SHP77 treated with DMSO at 0.1 percent for 48 hours (cell line): ENCODE results near the gene PRKAG2.

ENCODE experiments used
- DNase-seq: peaks from one replicate; lab custom pipeline; 2025; lab: John Stamatoyannopoulos, UW

PRKAG2 gene

DNA sequence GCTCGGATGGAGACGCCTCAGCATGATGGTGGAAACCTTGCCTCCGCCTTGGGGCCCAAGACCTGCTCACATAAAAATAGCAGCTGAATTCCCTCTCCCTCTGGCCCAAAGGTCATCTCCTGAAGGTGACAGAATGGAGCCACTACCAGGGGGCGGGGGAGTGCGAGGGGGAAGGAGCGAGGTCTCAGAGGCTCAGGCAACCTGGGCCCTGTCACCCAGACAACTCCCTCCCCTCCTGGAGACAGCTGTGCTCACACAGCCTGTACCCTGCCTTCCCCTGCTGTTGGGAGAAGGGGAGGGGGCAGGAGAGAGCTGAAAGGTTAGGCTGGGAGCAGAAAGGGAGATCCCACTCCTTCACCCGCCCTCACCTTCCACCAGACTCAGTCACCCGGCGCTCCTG is 184.2 kb downstream of the PRKAG2 start:
- DNase-seq = no peak

DNA sequence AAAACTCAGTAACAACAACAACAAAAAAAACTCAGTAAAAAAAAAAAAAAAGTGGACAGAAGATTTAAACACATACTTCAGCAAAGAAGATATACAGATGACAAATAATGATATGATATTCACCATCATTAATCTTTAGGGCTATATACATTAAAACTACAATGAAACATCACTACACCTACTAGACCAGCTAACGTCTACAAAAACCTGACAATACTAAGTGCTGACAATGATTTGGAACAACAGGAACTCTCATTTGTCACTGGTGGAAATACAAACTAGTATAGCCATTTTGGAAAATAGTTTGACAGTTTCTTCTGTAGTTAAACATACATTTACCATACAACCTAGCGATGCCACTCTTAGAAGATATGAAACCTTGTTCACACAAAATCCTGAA is 185.5 kb downstream of the PRKAG2 start:
- no peak for DNase-seq

DNA sequence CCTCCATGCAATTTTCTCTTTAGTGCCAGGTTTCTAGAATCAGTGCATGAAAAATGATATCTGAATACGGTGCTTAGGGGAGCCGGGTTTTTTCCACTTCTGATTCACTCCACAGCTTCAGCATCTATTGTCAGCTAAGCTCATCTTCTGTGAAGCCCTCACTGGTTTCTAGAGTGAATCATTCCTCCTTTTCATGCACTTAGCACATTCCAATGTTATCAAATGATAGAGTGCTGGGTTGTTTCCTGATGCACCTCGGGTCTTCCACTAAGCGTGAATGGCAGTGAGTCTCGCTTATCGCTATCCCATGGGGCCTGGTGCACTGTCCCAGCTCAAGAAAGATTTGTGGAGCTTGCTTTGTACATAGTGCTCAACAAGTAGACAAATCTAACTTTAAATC is 186.3 kb downstream of the PRKAG2 start:
- no peak for DNase-seq

DNA sequence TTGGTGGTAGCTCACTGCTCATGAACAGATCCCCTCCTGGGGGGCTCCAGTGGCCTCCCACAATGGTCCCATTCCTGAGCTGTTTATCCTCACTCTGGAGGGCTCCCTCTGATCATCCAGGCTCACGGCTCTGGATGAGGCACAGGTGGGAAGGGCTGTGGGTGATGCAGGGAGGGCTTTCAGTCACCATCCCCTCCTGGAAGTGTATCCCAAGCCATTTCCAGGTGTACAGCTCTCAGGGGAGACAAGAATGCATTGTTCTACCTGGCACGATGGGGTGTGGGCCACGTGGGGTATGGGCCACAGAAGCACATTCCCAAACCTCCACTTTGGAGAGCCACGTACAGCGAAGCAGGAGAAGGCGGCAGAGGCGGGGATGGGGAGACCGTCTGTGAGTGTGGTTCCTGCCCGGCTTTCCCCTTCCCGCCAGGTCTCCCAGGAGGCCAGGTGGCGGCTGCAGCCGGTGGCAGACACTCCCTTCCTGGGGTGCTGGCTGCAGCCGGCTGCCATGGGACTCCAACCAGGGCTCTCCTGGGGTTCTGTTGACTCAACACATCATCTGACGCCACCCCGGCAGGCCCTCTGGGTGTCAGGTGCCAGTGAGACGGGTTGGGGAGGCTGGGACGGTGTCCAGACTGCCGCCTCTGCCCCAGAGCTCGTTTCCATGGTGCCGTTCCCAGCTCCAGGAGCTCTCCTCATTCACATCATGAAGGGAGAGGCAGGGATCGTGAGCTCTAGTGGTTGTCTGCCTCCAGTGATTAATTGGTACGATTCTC is 187.5 kb downstream of the PRKAG2 start:
- DNase-seq = no peak

DNA sequence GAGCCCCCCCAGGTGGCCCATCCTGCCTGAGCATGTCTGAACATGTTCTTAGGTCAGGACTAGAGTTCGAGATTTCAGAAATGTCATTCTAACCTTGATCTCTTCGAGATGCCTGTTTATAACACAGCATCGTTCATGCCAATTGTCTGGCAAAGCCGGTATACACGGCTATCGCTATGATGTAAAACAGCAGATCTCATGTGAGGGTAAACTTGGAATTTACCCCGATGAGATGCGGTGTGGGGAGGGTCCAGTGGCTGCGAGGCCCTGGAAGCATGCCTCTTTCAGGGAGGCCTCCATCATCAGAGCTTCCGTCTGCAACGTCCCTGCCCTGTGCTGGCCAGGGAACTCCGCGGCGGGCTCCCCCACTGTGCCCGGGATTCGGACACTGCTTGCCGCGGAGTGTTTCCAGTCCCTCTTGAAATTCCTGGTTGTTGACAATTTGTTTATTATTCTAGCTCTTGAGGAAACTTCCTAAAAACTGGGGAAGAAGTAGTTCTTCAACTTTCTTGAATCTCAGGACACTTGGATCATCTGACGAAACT is 188.6 kb downstream of the PRKAG2 start:
- no peak for DNase-seq

DNA sequence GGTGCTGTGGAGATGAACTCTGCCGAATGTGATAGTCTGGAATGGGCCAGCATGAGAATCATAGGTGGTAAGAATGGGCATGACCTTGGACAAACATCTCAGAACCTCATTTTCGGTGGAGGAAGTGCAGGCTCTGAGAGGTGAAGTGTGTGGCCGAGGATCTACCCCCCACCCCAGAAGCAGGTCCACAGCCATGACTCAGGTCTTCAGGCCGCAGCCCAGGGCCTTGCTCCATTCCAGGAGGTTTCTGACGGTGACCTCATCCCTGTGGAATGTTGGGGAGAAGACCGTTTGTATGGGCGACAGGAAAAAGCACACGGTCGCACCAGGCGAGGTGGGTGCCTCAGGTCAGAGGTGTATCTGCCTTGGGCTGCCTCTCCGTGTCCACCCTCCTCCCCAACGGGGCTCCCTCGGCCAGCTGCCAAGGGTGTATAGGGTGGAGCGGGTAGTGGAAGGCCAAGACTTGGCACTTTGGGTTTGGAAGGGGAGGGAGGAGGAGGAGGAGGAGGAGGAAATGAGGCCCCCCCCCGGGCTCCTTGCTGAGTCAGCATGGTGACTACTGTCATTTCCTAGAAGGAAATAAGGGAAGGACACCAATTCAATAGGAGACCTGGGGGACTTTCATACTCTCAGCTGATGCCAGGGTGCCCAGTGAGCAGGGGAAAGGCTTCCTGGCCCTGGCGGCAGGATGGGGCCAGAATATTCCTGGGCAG is 189.2 kb downstream of the PRKAG2 start:
- no peak for DNase-seq

DNA sequence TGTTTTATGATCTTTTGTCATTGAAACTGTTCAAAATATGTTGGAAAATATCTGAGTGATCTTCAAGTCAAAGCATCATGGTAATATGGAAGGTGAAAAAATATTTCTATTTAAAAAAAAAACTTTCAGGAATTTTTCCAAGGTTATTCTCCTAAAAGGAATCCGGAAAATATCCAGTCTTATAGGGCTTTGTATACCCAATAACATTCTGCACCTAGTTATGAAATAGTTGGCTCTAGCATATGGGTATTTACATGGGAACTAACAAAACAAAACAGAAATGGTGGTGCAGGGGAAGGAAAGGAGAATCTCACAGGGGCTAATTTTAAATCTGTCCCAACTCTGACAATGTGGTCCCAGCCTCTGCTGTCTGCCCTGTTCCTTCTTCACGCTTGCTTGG is 190.1 kb downstream of the PRKAG2 start:
- no peak for DNase-seq

DNA sequence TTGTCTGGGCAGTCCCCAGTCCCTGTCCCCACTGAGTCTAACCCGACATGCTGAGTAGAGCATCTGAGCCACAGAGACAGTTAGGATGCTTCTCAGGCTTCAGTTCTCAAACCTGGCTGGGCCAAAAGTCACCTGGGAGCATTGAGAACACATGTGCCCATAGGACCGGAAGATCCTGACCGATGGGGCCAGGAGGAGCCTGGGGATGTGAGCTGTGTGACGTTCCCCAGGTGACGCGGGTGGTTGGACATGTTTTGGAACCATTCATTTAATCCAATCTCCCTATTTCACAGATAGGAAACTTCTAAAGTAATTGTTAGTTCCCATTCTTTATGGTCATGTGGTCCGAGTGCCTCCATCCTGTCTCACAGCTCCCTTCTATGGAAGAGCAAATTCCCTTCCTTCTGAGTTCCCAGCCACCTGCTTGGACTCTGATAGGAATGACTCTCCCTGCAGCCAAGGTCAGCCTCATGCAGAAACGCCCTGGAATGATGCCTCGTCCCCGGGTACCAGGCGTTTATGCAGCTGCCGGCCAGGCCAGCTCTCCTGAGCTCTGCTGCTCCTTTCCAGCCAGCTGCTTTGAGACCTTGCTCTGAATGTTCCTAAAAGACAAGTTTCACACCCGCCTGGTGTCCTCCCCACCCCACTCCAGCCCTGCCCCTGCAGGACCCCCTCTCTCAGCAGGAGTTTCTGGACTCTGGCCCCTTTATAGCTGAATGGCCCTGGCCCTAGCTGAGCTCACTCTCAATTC is 190.7 kb downstream of the PRKAG2 start:
- no peak for DNase-seq

DNA sequence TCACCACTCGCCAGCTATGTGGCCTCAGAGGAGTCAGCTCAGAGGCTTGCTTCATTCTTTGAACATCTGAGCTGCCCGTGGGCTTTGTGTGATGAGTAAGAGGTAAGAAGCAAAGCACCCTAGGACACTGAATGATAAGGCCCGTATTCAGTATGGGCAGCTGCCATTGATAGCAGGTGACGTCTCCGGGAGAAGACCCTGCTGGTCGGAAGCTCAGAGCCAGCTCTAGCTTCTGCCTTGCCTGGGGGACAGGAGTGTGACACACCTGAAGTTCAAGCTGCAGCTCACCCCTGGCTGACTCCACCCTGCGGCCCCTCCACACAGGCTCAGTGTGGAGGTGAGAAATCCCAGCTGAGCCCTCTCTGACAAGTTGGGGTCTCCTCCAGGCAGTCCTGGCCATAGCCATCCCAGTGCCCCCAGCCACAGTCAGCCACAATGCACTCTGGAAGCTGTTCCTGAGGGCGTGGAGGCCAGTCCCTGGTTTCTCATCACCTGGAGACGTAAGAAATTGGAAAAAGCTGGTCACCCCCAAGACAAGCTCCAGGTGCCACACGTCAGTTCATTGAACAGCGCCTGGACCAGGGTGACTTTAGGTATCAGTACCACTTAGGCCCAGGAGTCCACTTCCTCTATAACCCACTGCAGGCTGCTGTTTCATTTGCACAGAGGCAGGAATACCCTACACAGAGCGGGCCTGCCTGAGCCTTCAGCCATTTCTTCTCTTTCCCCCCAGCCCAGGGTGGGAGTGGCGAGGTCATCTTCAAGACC is 192.3 kb downstream of the PRKAG2 start:
- no peak for DNase-seq

DNA sequence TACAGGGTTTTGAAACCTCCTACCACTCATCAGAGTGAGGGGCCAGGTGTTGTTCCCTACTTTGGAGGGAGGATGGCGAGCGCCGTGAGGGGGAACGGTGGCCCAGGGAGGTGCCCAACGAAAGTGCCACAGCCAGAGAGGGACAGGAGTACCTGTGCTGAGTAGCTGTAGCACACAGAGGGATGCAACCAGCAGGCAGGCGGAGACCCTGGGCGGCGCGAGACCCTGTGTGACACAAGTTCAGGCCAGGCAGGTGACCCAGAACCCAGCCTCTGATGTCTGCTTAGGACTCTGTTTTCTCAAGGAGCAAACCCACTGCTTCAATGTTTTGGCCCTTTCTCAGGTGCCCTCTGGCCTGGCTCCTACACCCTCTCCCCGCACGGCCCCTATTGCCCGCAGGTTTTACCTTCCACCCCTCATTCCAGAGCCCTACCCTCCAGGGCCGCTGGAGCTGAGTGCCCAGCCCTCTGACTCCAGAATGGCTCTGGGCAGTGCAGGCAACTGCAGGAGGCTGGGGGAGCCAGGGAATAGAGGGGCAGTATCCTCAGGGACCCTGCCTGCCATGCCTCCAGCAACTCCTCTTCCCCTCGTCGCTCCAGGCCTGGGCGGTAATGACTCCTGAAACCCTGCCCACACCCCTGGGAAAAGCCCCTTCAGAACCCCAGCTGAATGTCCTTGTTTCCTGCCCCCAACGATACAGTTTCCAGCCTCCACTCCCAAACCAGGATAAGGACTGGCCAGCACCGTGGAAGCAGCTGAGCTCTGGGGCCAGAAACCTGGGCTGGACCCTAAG is 193.1 kb downstream of the PRKAG2 start:
- no peak for DNase-seq

DNA sequence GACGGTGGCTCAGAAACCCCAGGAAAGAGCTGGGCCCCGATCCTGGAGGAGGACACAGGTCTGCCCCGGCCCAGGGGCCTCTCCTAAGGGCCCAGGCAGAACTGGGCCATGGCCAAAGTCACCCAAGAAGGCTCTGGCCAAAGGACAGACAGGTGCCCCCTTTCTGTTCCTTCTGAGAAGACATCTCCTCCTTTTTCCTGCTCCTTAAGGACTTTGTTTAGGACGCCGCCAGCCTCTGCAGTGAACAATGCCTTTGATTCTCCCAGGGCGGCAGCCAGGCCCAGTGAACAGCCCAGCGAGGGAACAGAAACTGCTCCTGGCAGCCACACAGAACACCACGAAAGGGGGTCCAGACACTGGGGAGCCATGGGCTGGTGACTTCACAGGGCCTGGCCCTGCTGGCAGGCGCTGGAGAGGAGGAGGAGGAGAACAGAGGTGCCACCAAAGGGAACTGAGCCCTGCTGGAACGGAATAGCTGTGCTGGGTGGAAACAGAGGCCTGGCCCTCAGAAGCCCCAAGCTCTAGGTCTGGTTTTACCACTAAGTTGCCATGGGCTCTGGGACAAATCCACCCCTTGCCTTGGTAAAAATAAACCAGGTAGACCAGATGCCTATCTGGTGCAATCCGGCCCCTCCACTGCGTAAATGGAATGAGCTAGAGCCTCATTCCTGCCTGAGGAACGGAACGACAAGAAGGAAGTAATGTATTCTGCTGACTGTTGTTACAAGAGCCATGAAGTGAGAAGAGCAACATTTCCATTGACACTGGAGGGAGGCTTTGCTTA is 193.9 kb downstream of the PRKAG2 start:
- DNase-seq = no peak

DNA sequence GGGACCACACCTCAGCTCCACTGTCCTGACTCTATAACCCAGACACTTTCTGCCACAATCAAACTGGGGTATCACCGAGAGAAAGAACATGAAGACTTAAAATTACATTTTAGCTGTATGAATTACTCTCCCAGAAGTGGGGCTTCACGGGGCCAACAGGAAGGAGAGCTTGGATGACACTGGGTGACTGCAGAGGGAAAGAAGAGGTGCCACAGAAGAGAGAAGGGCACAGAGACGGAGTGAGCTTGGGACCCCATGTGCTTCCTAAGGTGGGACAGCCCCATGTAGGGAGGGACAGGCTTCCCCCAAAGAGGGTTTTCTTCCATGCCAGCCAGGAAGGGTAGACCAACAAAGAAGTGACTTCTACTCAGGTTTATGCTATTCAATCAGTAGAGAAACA is 195.2 kb downstream of the PRKAG2 start:
- DNase-seq = no peak

DNA sequence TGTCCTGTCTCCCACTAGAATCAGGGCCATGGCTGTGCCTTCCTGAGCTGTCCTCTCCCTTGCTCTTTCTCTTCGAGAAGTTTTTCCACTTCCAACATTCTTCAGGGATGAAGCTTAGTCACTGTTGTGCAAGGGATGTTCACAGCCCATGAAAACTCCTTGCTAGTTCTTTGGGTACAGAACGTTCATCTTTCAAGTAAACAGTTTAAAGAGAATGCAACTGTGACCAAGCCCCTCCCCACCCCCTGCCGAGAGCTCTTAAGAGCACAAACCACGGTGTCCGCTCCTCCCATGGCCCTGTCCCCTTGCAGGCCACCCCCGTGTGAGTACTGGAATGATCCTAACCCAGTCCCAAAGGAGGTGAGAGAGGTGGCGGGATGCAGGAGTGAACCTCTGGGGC is 196.1 kb downstream of the PRKAG2 start:
- DNase-seq = no peak

DNA sequence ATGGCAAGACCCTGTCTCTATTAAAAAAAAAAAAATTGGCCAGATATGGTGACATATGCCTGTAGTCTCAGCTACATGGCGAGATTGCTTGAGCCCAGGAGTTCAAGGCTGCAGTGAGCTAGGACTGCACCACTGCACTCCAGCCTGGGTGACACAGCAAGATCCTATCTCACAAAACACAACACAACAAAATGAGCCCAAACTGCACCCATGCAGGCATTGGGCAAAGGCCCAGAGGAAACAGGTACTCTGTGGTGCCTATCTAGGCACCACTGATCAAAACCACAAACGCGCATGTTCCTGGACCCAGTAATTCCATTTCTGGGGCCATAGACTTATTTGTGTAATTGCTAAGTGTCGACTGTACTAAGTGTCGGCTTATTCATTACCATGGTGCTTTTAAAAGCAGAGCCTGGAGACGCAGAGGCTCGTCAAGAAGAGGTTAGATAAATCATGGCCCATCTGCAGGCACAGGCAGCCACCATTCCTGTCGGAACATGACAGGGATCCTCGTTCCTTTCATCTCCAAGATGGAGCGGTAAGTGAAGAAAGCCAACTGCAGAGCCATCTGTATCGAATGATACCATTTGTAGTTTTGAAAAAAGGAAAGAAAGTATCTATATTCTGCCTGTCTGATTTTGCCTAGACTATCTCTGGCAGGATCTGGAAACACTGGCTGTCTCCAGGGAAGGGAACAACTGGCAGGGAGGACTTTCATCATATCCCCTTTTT is 196.9 kb downstream of the PRKAG2 start:
- no peak for DNase-seq

DNA sequence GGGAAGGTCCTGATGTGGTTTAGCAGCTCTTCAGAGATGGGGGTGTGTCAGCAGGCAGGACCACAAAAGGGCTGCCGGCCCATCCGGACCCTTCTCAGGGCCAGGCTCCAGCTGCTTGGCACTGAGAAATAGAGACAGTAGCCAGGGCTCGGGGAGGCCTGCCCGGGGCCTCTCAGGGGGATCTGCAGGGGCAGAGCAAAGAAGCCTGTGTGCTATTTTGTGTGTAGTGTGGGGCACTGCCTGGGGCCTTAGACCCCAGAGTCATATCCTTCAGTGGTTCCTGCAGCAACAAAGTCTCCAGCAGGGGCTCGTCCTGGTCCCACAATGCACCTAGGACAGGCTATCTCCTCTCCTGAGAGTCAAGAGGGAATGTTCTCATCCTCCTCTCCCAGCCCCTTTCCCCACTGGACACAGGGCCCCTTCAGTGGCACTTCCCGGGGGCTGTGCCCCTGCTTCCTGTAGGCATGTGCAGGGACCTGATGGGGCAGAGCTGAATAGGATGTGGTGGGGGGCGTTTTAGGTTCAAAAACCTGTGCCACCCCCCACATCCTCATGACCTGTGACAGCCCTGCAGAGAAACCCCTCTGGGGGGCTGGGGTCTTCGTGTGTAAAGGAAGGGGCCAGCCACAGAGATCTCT is 197.7 kb downstream of the PRKAG2 start:
- no peak for DNase-seq

DNA sequence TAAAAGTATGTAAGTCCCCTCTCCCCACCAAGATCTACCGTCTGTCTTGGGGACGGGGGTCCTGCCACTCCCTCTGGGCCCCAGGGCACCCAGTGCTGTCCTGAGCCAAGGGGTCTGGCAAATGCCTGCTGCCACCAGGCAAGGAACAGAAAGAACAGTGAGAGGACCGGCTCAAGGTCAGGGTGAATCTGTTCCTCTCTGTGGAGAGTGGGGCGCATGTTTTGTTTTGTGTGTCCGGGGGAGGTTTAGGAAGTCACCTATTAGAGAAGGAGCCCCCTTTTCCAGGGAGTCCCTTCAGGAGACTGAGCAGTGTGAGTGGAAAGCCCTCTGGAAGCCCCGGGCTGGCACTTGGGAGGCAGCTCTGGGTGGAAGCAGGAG is 198.7 kb downstream of the PRKAG2 start:
- no peak for DNase-seq

DNA sequence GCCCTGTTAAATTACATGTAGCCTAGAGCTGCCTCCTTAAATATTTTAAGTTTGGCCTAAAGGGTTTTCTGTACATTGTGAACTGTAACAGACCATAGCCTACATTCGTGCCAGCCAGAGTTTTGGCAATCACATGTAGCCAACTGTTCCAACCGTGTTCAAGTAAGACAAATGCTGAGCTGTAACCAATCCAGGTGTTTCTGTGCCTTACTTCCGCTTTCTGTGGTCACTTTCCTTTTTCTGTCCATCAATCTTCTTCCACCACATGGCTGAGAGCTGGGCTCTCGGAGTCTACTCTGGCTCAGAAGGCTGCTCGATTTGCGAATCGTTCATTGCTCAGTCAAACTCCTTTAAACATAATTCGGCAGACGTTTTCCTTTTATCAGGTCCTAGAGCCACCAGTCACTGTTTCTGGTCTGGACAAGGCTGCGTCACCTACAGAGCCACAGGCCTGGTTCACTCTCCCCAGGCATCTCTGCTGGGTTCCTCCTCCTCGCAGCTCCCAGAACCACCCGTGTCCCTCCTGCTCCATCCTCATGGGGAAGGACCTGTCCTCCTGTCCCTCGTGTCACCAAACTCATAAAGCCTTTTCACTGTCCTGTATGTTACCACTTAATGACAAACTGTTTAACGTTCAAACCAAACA is 199.2 kb downstream of the PRKAG2 start:
- no peak for DNase-seq

DNA sequence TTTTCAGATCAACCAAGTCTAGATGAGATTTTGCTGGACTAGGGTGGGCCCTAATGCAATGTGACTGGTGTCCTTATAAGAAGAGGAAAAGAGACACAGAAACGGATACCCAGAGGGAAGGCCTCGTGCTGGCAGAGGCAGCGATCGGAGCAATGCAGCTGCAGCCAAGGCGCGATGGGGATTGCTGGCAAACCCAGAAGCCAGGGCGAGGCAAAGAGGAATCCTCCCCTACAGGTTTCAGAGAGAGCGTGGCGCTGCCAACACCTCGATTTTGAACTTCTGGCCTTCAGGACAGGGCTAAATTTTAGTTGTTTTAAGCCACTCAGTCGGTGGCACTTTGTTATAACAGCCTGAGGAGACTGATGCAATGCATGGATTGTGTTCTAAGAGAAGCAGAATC is 200.2 kb downstream of the PRKAG2 start:
- DNase-seq = no peak
